ENCODE results near the gene FAHD1.

The FAHD1 gene

DNA sequence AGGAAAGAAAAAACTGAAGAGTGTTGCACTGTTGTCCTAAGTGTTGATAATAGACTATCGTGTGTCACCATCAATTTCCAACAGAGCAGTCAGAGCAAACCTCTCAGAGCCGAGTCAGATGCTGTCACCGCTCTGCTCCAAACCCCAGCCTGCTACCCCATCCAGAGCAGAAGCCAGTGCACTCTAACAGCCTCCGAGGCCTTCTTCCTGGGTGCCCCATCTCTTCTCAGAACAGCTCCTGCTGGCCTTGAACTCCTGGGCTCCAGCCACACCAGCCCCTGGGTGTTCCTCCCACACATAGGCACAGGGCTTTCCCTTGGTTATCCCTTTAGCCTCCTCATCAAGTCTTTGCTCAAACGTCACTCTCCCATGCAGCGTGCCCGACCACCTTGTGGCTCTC, 24.0 kb downstream of the FAHD1 start:
- no peak for TF ChIP-seq CTCF (IDR thresholded peaks at IDR 0.05)

DNA sequence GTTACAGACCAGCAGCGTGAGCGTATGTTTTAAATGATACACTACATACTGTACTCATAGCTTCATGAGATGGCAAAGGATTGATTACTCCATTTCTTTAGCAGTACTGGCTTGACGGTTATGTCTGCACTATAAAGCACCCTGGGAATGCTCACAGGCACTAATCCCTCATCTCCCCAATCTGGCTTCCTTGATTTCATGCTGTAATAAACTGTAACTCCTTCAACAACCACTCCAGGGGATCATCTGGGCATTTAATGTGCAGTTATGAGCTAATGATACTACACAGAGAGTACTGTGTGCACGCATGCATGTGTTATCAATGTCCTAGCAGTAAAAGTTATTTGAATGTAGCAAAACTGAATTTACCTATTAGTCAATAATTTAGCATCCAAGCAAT, 24.8 kb downstream of the FAHD1 start:
- no peak for TF ChIP-seq CTCF (IDR thresholded peaks at IDR 0.05)

DNA sequence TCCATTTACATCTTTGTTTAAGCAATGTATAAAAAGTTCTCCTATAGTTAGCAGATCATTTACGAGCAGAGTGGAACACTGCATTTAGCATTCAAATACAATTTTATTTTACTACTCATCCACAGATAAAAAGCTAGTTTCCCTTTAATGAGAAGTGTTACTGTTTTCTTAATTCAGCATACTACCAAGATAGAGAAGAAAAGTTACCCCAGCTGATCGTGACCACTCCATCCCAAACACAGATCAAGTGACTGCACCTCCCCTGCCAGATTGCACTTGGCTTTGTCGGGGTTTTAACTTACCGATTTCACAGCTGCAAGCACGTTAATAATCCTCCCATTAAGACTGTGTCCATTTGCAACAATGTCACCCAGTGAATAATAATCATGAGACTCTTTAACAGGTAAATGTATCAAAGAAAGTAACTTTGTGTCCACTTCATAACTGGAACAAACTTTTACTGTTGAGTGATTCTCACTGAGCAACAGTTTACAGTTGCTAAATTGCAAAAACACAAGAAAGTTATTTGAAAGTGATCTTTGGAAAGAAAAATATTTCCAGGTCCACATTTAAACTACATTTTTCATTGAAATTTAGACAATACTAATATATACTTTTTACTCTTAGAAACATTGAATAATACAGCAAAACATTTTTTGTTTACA, 30.6 kb downstream of the FAHD1 start:
- TF ChIP-seq CTCF (IDR thresholded peaks at IDR 0.05) = no peak

- TF ChIP-seq CTCF (IDR thresholded peaks at IDR 0.05) = no peak
Observed at GRCh38 chr16:1858189-1858865, 31.3 kb downstream of the FAHD1 start.

DNA sequence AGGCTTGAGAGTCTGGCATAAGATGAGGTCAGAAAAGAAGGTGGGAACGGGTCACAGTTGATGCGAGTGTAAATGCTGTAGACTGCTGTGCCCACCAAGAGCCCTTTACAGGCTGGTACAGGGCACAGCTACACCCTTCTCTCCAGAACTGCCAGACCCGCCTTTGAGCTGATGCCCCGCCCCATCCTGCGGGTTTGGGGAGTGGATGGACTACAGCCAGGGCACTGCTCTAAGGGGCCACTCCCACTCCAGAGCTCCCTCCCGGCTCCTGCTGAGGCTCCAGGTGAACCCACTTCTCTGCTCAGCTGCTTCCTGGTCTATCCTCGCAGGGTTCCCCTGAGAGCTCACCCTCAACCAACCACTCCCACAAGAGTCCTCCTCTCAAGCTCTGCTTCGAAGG, 32.6 kb downstream of the FAHD1 start:
- TF ChIP-seq CTCF (IDR thresholded peaks at IDR 0.05) = no peak

DNA sequence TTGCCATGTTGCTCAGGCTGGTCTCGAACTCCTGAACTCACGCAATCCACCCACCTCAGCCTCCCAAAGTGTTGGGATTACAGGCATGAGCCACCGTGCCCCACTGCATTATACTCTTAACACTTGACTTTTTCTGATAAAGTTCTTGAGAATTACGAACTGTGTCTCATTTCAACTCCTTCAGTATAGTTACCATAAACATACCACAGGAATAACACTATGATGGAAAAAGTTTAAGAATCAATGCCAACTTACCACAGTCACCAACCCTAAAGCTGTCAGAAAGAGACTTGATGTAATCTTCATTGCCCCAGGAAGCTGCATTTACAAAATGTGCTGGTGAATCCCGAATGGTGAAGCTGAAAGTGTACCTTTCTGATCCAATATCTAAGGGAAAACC, 34.7 kb downstream of the FAHD1 start:
- no peak for TF ChIP-seq CTCF (IDR thresholded peaks at IDR 0.05)

DNA sequence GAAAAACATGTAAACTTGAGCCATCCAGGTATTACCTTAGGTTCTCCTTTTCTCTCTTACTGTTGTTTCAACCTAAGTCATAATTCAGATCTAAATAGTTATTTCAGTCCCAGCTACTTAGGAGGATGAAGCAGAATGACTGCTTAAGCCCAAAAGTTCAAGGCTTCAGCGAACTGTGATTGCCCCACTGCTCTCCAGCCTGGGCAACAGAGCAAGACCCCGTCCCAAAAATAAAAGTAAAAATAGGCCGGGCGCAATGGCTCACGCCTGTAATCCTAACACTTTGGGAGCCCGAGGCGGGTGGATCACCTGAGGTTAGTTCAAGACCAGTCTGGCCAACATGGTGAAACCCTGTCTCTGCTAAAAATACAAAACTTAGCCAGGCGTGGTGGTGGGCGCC, 35.4 kb downstream of the FAHD1 start:
- TF ChIP-seq CTCF (IDR thresholded peaks at IDR 0.05) = no peak

Measured in LNCAP (cell line).